Measurements from ENCODE around the gene FADS2. TPM values are rescaled to one million over a fixed set of nuclear protein-coding genes. Genes with fewer than 3 reads are reported as not detected.

FADS2 gene
- total and polyA plus RNA-seq, 2 of the 13 experiments (the other 11 are each of a cell fraction or from before 2014, with no cell fraction given), result 90.1 to 124 TPM

- WGBS (ENCODE audit: low lambda C conversion rate), result 94% methylated on average over 3 of the region's 3 CpGs
- FAIRE-seq, result no peak
- no peaks in the 10 kb centered on the region for H4K20me1 ChIP-seq (ENCODE audit: insufficient read depth, low read length)
- H3K9ac ChIP-seq (ENCODE audit: insufficient read depth, low read depth, low read length), result no peak overlapping the region
- in situ Hi-C loops (cut with HindIII; ENCODE audit: extremely low pct_ligation_motif_present, low pct_unique_long_range_greater_than_20kb) (loop anchor here (5.0 kb wide), 1 partner anchor 35 kb away; no protein-coding TSS in a partner anchor), intact Hi-C loops (cut with micrococcal nuclease; ENCODE audit: unreplicated experiment) (no loop called here)
- H3K4me1 ChIP-seq (ENCODE audit: insufficient read depth, low read length), result no peaks in the 10 kb centered on the region
- no peak for DNase-seq (ENCODE audit: low spot score)
- no peaks in the 10 kb centered on the region for H3K9me3 ChIP-seq (ENCODE audit: low read length)
- CTCF ChIA-PET (ENCODE audit: low intra/inter-chr PET ratio, low total read pairs), result no interaction called here
- ATAC-seq, result no peak
- H3K36me3 ChIP-seq (replicated peaks in 1 of 2; ENCODE audit: control insufficient read depth in 1 of 2, insufficient read depth in 2 of 2, low read length in 2 of 2), result peaks cover 38 to 83% of the 10 kb centered on the region in 2 experiments; a peak in 4 of 5 replicates
- H3K4me3 ChIP-seq (replicated peaks in 1 of 3; ENCODE audit: insufficient read depth in 1 of 3, low read depth in 2 of 3, low read length in 3 of 3), result no peak overlapping the region
- TF ChIP-seq ZNF503 (CRISPR knock-in tag; IDR thresholded peaks at IDR 0.05), result no peak
- TF ChIP-seq ZBTB40 (IDR thresholded peaks at IDR 0.05), result no peak
- TF ChIP-seq ZBTB40 (CRISPR knock-in tag; IDR thresholded peaks at IDR 0.05), result no peak
- no peak for TF ChIP-seq FOXJ3 (CRISPR knock-in tag; IDR thresholded peaks at IDR 0.05; ENCODE audit: borderline replicate concordance)
- TF ChIP-seq NFYB (CRISPR knock-in tag; IDR thresholded peaks at IDR 0.05), result no peak
- no peak for TF ChIP-seq NFE2L2 (IDR thresholded peaks at IDR 0.05; ENCODE audit: low read length)
- no peak for TF ChIP-seq KDM2A (CRISPR knock-in tag; IDR thresholded peaks at IDR 0.05; ENCODE audit: borderline replicate concordance, low read depth)
- TF ChIP-seq ATF1 (CRISPR knock-in tag; IDR thresholded peaks at IDR 0.05), result no peak
- TF ChIP-seq ZNF577 (CRISPR knock-in tag; IDR thresholded peaks at IDR 0.05; ENCODE audit: borderline replicate concordance, low read depth), result no peak
- TF ChIP-seq ZBTB7B (CRISPR knock-in tag; IDR thresholded peaks at IDR 0.05), result no peak
- TF ChIP-seq DR1 (CRISPR knock-in tag; IDR thresholded peaks at IDR 0.05), result no peak
- TF ChIP-seq, protein P1, sequence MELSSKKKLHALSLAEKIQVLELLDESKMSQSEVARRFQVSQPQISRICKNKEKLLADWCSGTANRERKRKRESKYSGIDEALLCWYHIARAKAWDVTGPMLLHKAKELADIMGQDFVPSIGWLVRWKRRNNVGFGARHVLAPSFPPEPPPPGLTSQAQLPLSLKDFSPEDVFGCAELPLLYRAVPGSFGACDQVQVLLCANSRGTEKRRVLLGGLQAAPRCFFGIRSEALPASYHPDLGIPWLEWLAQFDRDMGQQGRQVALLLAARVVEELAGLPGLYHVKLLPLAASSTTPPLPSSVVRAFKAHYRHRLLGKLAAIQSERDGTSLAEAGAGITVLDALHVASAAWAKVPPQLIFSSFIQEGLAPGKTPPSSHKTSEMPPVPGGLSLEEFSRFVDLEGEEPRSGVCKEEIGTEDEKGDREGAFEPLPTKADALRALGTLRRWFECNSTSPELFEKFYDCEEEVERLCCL (CRISPR knock-in tag; IDR thresholded peaks at IDR 0.05; ENCODE audit: borderline replicate concordance), result no peak
- TF ChIP-seq RBFOX2 (IDR thresholded peaks at IDR 0.05; ENCODE audit: low read depth, low read length), result no peak
- TF ChIP-seq FLYWCH1 (CRISPR knock-in tag; IDR thresholded peaks at IDR 0.05), result no peak
- H2AFZ ChIP-seq (ENCODE audit: low read length), result no peak overlapping the region
- no peaks in the 10 kb centered on the region for H3K79me2 ChIP-seq (ENCODE audit: insufficient read depth, low read length)
- H3K4me2 ChIP-seq (ENCODE audit: low read depth, low read length), result no peak overlapping the region
- H3K27me3 ChIP-seq (ENCODE audit: control insufficient read depth in 1 of 2, insufficient read depth in 2 of 2, low read length in 2 of 2), result no peaks in the 10 kb centered on the region
- no TSS peak for BruUV-seq (replicated peaks)
- POLR2A ChIA-PET, result interaction anchor here (0.9 to 1.2 kb wide), 2 partner anchors 10 to 33 kb away, joined by 3 read pairs; partner anchors contain the start of genes FEN1 and TMEM258
- no peak overlapping the region for H3K27ac ChIP-seq (ENCODE audit: extremely low read length, insufficient read depth, low read length)
These were observed 45.8 kb upstream of the FADS2 start for GRCh38 chr11:61782299-61782698.

All from HepG2 (cell line).